HepG2 (cell line): ENCODE data around the gene PRKCZ. TPM values are rescaled to one million over a fixed set of nuclear protein-coding genes. Genes with fewer than 3 reads are reported as not detected.

Experiments used
- ATAC-seq: fragments of 200-7000 bp; cut with Tn5 transposase; 3 replicates; pipeline ENCODE4 v1.9.1; 2020; ENCODE audit warnings: mild to moderate bottlenecking, moderate library complexity
- BruUV-seq: library from RNA; stranded (reverse); fragments of 400-500 nt; replicated peaks from 2 replicates; lab custom pipeline; 2021; lab: Mats Ljungman, UMichigan
- CTCF ChIA-PET: fragments of 300-600 bp; formaldehyde crosslinking; extraction: SDS; loops from one replicate; lab custom pipeline; 2021; ENCODE audit warnings: low total read pairs, inconsistent platforms, low intra/inter-chr PET ratio; lab: Yijun Ruan, JAX
- POLR2A ChIA-PET: fragments of 350-600 bp; sonication (Branson Sonifier 250); formaldehyde crosslinking; loops from one replicate; lab custom pipeline; 2020; ENCODE audit warnings: antibody characterized with exemption, inconsistent platforms; lab: Yijun Ruan, JAX
- DNase-seq: peaks from one replicate; pipeline ENCODE4 v3.0.0-alpha.2; 2015; ENCODE audit warnings: low spot score
- FAIRE-seq: peaks from 3 replicates; lab custom pipeline; 2011; peaks lifted over from hg19 to GRCh38; lab: Jason Lieb, UNC
- H2AFZ ChIP-seq: one replicate; pipeline ENCODE4 v1.6.1; 2011; ENCODE audit warnings: low read length, inconsistent platforms
- H3K27ac ChIP-seq: fragments of 300-600 bp; 3 replicates; pipeline ENCODE4 v1.8.0; 2011; ENCODE audit warnings: mixed run types, mild to moderate bottlenecking, mixed read lengths, low read length, inconsistent platforms; ENCODE audit not compliant: insufficient read depth; ENCODE audit errors: extremely low read length
- H3K27me3 ChIP-seq, 2 experiments: fragments of 200-600 bp in 1 of 2; 2 replicates in 1 of 2; 3 replicates in 1 of 2; pipeline versions ENCODE4 v1.6.0 to v1.8.0; 2011; ENCODE audit warnings: low read length in 2 of 2, mild to moderate bottlenecking in 2 of 2, moderate library complexity in 2 of 2, inconsistent platforms in 1 of 2; ENCODE audit not compliant: insufficient read depth in 2 of 2, control insufficient read depth in 1 of 2
- H3K36me3 ChIP-seq, 2 experiments: fragments of 200-600 bp in 1 of 2; replicated peaks in 1 of 2; 2 replicates in 1 of 2; 3 replicates in 1 of 2; pipeline versions ENCODE4 v1.5.1 to v1.8.0; 2011; ENCODE audit warnings: low read length in 2 of 2, inconsistent platforms in 1 of 2; ENCODE audit not compliant: insufficient read depth in 2 of 2, control insufficient read depth in 1 of 2
- H3K4me1 ChIP-seq: 2 replicates; pipeline ENCODE4 v1.5.1; 2012; ENCODE audit warnings: low read length, inconsistent platforms; ENCODE audit not compliant: insufficient read depth
- H3K4me2 ChIP-seq: 2 replicates; pipeline ENCODE4 v1.6.0; 2011; ENCODE audit warnings: low read depth, low read length, inconsistent platforms
- H3K4me3 ChIP-seq, 3 experiments: fragments of 200-600 bp in 1 of 3; sonication (generic), shearing (Covaris generic) in 1 of 3; replicated peaks in 1 of 3; 2 replicates each; pipeline ENCODE4 v1.5.1; 2011 to 2016; ENCODE audit warnings: low read length in 3 of 3, inconsistent platforms in 2 of 3, low read depth in 2 of 3, mild to moderate bottlenecking in 2 of 3, control low read depth in 1 of 3, mixed read lengths in 1 of 3; ENCODE audit not compliant: insufficient read depth in 1 of 3
- H3K79me2 ChIP-seq: one replicate; pipeline ENCODE4 v1.6.1; 2011; ENCODE audit warnings: low read length, inconsistent platforms; ENCODE audit not compliant: insufficient read depth
- H3K9ac ChIP-seq: 2 replicates; pipeline ENCODE4 v1.6.0; 2011; ENCODE audit warnings: mild to moderate bottlenecking, low read depth, low read length, inconsistent platforms; ENCODE audit not compliant: insufficient read depth
- H3K9me3 ChIP-seq: 2 replicates; pipeline ENCODE4 v1.5.1; 2012; ENCODE audit warnings: mild to moderate bottlenecking, low read length
- H4K20me1 ChIP-seq: 2 replicates; pipeline ENCODE4 v1.6.0; 2011; ENCODE audit warnings: inconsistent platforms, mild to moderate bottlenecking, low read length, moderate library complexity; ENCODE audit not compliant: insufficient read depth
- ATF7 ChIP-seq, 2 experiments: fragments of 450-650 bp in 1 of 2; sonication (generic) in 1 of 2; formaldehyde crosslinking in 1 of 2; IDR thresholded peaks; 2 replicates each; pipeline versions ENCODE4 v1.4.0 to v1.6.1; 2016 to 2020; ENCODE audit warnings: antibody characterized with exemption in 1 of 2, mild to moderate bottlenecking in 1 of 2, missing genetic modification reagents in 1 of 2
- BRD4 ChIP-seq: sonication (generic); formaldehyde crosslinking; IDR thresholded peaks from 2 replicates; pipeline ENCODE4 v1.4.0; 2020; ENCODE audit warnings: missing genetic modification reagents
- EZH2 ChIP-seq: conservative IDR thresholded peaks from 2 replicates; pipeline ENCODE4 v1.6.1; 2012; ENCODE audit warnings: mild to moderate bottlenecking, low read depth, low read length, moderate library complexity
- HNRNPL ChIP-seq: fragments of 200-400 bp; formaldehyde crosslinking; IDR thresholded peaks from 2 replicates; pipeline ENCODE4 v1.6.1; 2017; ENCODE audit warnings: mild to moderate bottlenecking, low read depth, low read length
- MXI1 ChIP-seq: IDR thresholded peaks from 3 replicates; pipeline ENCODE4 v1.6.1; 2012; ENCODE audit warnings: low read depth, low read length, inconsistent platforms, borderline replicate concordance
- NFKB2 ChIP-seq: sonication (generic); formaldehyde crosslinking; IDR thresholded peaks from 2 replicates; pipeline ENCODE4 v1.4.0; 2020; ENCODE audit warnings: missing genetic modification reagents, borderline replicate concordance
- RARG ChIP-seq: sonication (generic); formaldehyde crosslinking; IDR thresholded peaks from 2 replicates; pipeline ENCODE4 v1.4.0; 2020; ENCODE audit warnings: low read depth, mild to moderate bottlenecking, missing genetic modification reagents
- SAP130 ChIP-seq: IDR thresholded peaks from 2 replicates; pipeline ENCODE4 v1.6.1; 2016; ENCODE audit warnings: low read depth
- ZNF558 ChIP-seq: sonication (generic); formaldehyde crosslinking; IDR thresholded peaks from 2 replicates; pipeline ENCODE4 v1.9.0; 2022; ENCODE audit warnings: mild to moderate bottlenecking, missing genetic modification reagents, borderline replicate concordance
- ZNF564 ChIP-seq: sonication (generic); formaldehyde crosslinking; IDR thresholded peaks from 2 replicates; pipeline ENCODE4 v1.8.1; 2023; ENCODE audit warnings: mild to moderate bottlenecking, missing genetic modification reagents
- WGBS: methylation state at CpG from one replicate; pipeline ENCODE4 v1.1.6; 2017; ENCODE audit warnings: low lambda C conversion rate; 5-methylcytosine and 5-hydroxymethylcytosine counted together
- in situ Hi-C: cut with HindIII; loops from 2 replicates; pipeline ENCODE4 v1.10.0; 2017; ENCODE audit warnings: low pct_unique_long_range_greater_than_20kb; ENCODE audit not compliant: extremely low pct_ligation_motif_present
- intact Hi-C: fragments of 100-400 bp; cut with micrococcal nuclease; formaldehyde crosslinking; loops from one replicate; pipeline ENCODE4 v1.10.0; 2022; ENCODE audit not compliant: unreplicated experiment
- polyA plus RNA-seq, 8 experiments: library from polyadenylated mRNA; depleted of rRNA in 3 of 8; stranded (reverse) in 7 of 8; unstranded in 1 of 8; fragments of >200 nt; fragmentation: Illumina TruSeq in 4 of 8; extraction: Trizol in 4 of 8; gene quantifications; 2 replicates each; pipeline versions ENCODE4 v1.2.1 to v1.2.3, GENCODE V29; 2011 to 2016; ENCODE audit warnings: low read depth in 4 of 8, missing spikeins in 1 of 8, mixed read lengths in 1 of 8; ENCODE audit not compliant: insufficient read depth in 1 of 8
- total RNA-seq, 5 experiments: library from RNA; depleted of rRNA; stranded (reverse); fragments of >200 nt; fragmentation: Illumina TruSeq; extraction: Trizol; gene quantifications; 2 replicates each; pipeline ENCODE4 v1.2.3, GENCODE V29; 2016; ENCODE audit warnings: low read depth in 1 of 5
- TF ChIP-seq, protein P1 (sequence below), 2 experiments: sonication (generic) in 1 of 2; formaldehyde crosslinking in 1 of 2; IDR thresholded peaks; 2 replicates each; pipeline versions ENCODE4 v1.4.0 to v1.6.1; 2018 to 2020; ENCODE audit warnings: missing genetic modification reagents in 2 of 2, borderline replicate concordance in 1 of 2, low read depth in 1 of 2, mild to moderate bottlenecking in 1 of 2, missing biosample characterization in 1 of 2
- TF ChIP-seq, protein P2 (sequence below): sonication (generic); formaldehyde crosslinking; IDR thresholded peaks from 2 replicates; pipeline ENCODE4 v1.5.0; 2020; ENCODE audit warnings: missing genetic modification reagents
- TF ChIP-seq, protein P3 (sequence below): sonication (generic); formaldehyde crosslinking; IDR thresholded peaks from 2 replicates; pipeline ENCODE4 v1.9.0; 2021; ENCODE audit warnings: mild to moderate bottlenecking, missing genetic modification reagents

The PRKCZ gene
- total and polyA plus RNA-seq, 2 of the 13 experiments (the other 11 are each of a cell fraction or from before 2014, with no cell fraction given), result 34.7 to 85.2 TPM

DNA sequence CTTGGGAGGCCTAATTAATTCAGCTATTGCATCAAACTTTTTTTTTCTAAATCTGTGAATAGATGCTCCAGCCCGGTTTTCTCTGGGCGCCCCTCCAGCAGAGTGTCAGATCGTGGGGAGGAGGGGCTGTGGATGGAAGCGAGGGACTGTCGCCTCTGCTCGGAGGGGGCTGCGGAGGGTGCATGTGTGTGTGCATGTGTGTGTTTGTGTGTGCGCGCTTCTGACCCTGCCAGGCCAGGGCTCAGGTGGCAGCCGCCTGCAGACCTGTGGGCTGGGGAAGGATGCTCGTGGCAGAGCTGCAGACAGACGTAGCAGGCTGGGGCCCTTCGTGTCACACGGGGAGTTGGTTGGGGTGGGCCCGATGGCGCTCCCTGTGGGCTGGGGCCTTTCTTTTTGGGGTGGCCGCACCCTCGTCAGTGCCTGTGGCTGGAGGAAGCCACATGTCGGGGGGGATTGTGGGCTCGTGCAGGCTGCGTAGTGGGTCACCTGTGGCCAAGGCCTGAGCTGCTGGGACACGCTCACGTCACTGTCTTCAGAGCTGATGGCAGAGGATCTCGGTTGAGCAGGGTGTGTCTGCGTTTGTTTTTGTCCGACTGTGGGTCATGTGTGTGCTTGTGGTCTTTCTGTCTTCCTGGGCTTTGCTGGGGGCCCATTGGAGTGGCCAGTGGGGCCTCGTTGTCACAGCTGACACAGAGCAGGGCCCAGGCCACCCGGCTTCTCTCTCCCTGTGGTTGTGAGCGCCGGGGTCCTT, 180.7 kb downstream of the PRKCZ start:
- no peak overlapping the region for H2AFZ ChIP-seq
- peak overlapping the region; percentile 74 to 96 (median 95) for H3K4me3 ChIP-seq
- peaks cover 67% of the 10 kb centered on the region for H4K20me1 ChIP-seq
- FAIRE-seq, result no peak
- H3K4me1 ChIP-seq, result peaks cover 44% of the 10 kb centered on the region
- 0 out of 5 replicates have a peak, but pooled peaks cover 0 to 5% of the 10 kb centered on the region in 2 experiments for H3K36me3 ChIP-seq
- no peaks in the 10 kb centered on the region for H3K9me3 ChIP-seq
- intact Hi-C loops (loop anchor here (5.0 kb wide), 1 partner anchor 34 kb away; no protein-coding TSS in a partner anchor), in situ Hi-C loops (loop anchor here (5.0 kb wide), 1 partner anchor 34 kb away; no protein-coding TSS in a partner anchor)
- H3K27ac ChIP-seq, result peak overlapping the region; percentile 81
- peak; percentile 1 for ATAC-seq
- peak overlapping the region; percentile 85 for H3K9ac ChIP-seq
- DNase-seq, result no peak
- CTCF ChIA-PET, result no interaction called here
- POLR2A ChIA-PET, result interaction anchor here (1.0 to 9.9 kb wide), 8 partner anchors 11 to 1226 kb away, joined by 3 to 178 read pairs (median 9); partner anchors contain the start of gene FAAP20
- BruUV-seq, result no TSS peak
- H3K27me3 ChIP-seq, result no peaks in the 10 kb centered on the region; a peak in 1 of 5 replicates
- WGBS, result 2% methylated on average over 11 of the region's 30 CpGs
- peaks cover 67% of the 10 kb centered on the region for H3K79me2 ChIP-seq
- peak overlapping the region; percentile 95 for H3K4me2 ChIP-seq
- TF ChIP-seq HNRNPL (peak; percentile 59; the same call in 1 of the 2 replicates), ATF7 (IDR thresholded peaks at IDR 0.05) (no peak), ATF7 (CRISPR knock-in tag; IDR thresholded peaks at IDR 0.05) (no peak), MXI1 (no peak), NFKB2 (CRISPR knock-in tag) (no peak), ZNF558 (CRISPR knock-in tag) (0 out of 2 replicates have a peak, but pooled peaks have one; percentile 20), SAP130 (peak; percentile 8; the same call in 1 of the 2 replicates), BRD4 (CRISPR knock-in tag) (0 out of 2 replicates have a peak, but pooled peaks have one; percentile 24), EZH2 (no peak), ZNF564 (0 out of 2 replicates have a peak, but pooled peaks have one; percentile 1), RARG (CRISPR knock-in tag) (no peak)
- TF ChIP-seq, protein P1, sequence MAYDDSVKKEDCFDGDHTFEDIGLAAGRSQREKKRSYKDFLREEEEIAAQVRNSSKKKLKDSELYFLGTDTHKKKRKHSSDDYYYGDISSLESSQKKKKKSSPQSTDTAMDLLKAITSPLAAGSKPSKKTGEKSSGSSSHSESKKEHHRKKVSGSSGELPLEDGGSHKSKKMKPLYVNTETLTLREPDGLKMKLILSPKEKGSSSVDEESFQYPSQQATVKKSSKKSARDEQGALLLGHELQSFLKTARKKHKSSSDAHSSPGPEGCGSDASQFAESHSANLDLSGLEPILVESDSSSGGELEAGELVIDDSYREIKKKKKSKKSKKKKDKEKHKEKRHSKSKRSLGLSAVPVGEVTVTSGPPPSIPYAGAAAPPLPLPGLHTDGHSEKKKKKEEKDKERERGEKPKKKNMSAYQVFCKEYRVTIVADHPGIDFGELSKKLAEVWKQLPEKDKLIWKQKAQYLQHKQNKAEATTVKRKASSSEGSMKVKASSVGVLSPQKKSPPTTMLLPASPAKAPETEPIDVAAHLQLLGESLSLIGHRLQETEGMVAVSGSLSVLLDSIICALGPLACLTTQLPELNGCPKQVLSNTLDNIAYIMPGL (CRISPR knock-in tag; IDR thresholded peaks at IDR 0.05; ENCODE audit: borderline replicate concordance in 1 of 2, low read depth in 1 of 2), result no peak
- TF ChIP-seq, protein P2, sequence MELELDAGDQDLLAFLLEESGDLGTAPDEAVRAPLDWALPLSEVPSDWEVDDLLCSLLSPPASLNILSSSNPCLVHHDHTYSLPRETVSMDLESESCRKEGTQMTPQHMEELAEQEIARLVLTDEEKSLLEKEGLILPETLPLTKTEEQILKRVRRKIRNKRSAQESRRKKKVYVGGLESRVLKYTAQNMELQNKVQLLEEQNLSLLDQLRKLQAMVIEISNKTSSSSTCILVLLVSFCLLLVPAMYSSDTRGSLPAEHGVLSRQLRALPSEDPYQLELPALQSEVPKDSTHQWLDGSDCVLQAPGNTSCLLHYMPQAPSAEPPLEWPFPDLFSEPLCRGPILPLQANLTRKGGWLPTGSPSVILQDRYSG (CRISPR knock-in tag), result no peak
- TF ChIP-seq, protein P3, sequence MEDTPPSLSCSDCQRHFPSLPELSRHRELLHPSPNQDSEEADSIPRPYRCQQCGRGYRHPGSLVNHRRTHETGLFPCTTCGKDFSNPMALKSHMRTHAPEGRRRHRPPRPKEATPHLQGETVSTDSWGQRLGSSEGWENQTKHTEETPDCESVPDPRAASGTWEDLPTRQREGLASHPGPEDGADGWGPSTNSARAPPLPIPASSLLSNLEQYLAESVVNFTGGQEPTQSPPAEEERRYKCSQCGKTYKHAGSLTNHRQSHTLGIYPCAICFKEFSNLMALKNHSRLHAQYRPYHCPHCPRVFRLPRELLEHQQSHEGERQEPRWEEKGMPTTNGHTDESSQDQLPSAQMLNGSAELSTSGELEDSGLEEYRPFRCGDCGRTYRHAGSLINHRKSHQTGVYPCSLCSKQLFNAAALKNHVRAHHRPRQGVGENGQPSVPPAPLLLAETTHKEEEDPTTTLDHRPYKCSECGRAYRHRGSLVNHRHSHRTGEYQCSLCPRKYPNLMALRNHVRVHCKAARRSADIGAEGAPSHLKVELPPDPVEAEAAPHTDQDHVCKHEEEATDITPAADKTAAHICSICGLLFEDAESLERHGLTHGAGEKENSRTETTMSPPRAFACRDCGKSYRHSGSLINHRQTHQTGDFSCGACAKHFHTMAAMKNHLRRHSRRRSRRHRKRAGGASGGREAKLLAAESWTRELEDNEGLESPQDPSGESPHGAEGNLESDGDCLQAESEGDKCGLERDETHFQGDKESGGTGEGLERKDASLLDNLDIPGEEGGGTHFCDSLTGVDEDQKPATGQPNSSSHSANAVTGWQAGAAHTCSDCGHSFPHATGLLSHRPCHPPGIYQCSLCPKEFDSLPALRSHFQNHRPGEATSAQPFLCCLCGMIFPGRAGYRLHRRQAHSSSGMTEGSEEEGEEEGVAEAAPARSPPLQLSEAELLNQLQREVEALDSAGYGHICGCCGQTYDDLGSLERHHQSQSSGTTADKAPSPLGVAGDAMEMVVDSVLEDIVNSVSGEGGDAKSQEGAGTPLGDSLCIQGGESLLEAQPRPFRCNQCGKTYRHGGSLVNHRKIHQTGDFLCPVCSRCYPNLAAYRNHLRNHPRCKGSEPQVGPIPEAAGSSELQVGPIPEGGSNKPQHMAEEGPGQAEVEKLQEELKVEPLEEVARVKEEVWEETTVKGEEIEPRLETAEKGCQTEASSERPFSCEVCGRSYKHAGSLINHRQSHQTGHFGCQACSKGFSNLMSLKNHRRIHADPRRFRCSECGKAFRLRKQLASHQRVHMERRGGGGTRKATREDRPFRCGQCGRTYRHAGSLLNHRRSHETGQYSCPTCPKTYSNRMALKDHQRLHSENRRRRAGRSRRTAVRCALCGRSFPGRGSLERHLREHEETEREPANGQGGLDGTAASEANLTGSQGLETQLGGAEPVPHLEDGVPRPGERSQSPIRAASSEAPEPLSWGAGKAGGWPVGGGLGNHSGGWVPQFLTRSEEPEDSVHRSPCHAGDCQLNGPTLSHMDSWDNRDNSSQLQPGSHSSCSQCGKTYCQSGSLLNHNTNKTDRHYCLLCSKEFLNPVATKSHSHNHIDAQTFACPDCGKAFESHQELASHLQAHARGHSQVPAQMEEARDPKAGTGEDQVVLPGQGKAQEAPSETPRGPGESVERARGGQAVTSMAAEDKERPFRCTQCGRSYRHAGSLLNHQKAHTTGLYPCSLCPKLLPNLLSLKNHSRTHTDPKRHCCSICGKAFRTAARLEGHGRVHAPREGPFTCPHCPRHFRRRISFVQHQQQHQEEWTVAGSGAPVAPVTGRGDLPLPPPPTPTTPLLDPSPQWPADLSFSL, result 0 out of 2 replicates have a peak, but pooled peaks have one; percentile 10
